Ureter (tissue), 1 donor: ENCODE measurements around the gene LZTS3. TPM values are rescaled to one million over a fixed set of nuclear protein-coding genes. Genes with fewer than 3 reads are reported as not detected.
"Not testable (repeated sequence)": the region's sequence is repeated elsewhere in the genome, so short reads cannot be mapped to it uniquely, and the experiment has no call there.

Source experiments
- DNase-seq: peaks from one replicate; pipeline ENCODE4 v3.0.0-alpha.2; 2020; ENCODE audit warnings: low spot score
- total RNA-seq: library from RNA; stranded (reverse); gene quantifications from one replicate; pipeline ENCODE4 v1.2.4, GENCODE V29; 2023
- donor health status: DM: yes; HTN: yes; CAD: no.

Gene LZTS3
- total RNA-seq, 1 donor from 2014 or later: 10.1 TPM

- no peak for DNase-seq
These were observed 5.6 kb downstream of the LZTS3 start for GRCh38 chr20:3167738-3168078.

GRCh38 chr20:3166913-3167342 lies 6.4 kb downstream of the LZTS3 start:
- no peak for DNase-seq

GRCh38 chr20:3166338-3166912 lies 6.9 kb downstream of the LZTS3 start:
- DNase-seq: no peak

- peak; percentile 52 for DNase-seq
These were observed 7.6 kb downstream of the LZTS3 start for GRCh38 chr20:3165473-3166337.

- DNase-seq: no peak
These were observed 8.5 kb downstream of the LZTS3 start for GRCh38 chr20:3164763-3165410.

GRCh38 chr20:3164043-3164762 lies 9.1 kb downstream of the LZTS3 start:
- DNase-seq: no peak

- DNase-seq: no peak
These were observed 10.0 kb downstream of the LZTS3 start for GRCh38 chr20:3163099-3164042.

GRCh38 chr20:3162080-3162611 lies 11.2 kb downstream of the LZTS3 start:
- no peak for DNase-seq

- no peak for DNase-seq
These were observed 11.9 kb downstream of the LZTS3 start for GRCh38 chr20:3161316-3162079.

- no peak for DNase-seq
These were observed 12.9 kb downstream of the LZTS3 start for GRCh38 chr20:3160418-3160817.

GRCh38 chr20:3158968-3159431 lies 14.3 kb downstream of the LZTS3 start:
- no peak for DNase-seq

- no peak for DNase-seq
These were observed 15.5 kb downstream of the LZTS3 start for GRCh38 chr20:3157817-3158216.

- DNase-seq: no peak
These were observed 16.3 kb downstream of the LZTS3 start for GRCh38 chr20:3156811-3157619.

- DNase-seq: not testable (repeated sequence)
These were observed 21.2 kb downstream of the LZTS3 start for GRCh38 chr20:3152057-3152644.

GRCh38 chr20:3150908-3151307 lies 22.4 kb downstream of the LZTS3 start:
- DNase-seq: no peak

GRCh38 chr20:3146732-3147341 lies 26.5 kb downstream of the LZTS3 start:
- DNase-seq: no peak

GRCh38 chr20:3141757-3142156 lies 31.6 kb downstream of the LZTS3 start:
- DNase-seq: no peak

GRCh38 chr20:3137492-3137891 lies 35.9 kb downstream of the LZTS3 start:
- DNase-seq: no peak
